CD14-positive monocyte (primary cell): ENCODE data around the gene GALNTL6. TPM values are rescaled to one million over a fixed set of nuclear protein-coding genes. Genes with fewer than 3 reads are reported as not detected.

Source experiments
- DNase-seq, 3 donors: peaks; one replicate each; pipeline ENCODE4 v3.0.0-alpha.2; 2011 to 2022
- H2AFZ ChIP-seq: 2 replicates; pipeline ENCODE4 v1.6.0; 2012; ENCODE audit warnings: mild to moderate bottlenecking, low read depth, low read length, inconsistent platforms; ENCODE audit not compliant: insufficient read depth, poor library complexity, severe bottlenecking
- H3K27ac ChIP-seq, 2 donors: 1 replicate in 1 of 2; 2 replicates in 1 of 2; pipeline ENCODE4 v1.5.1; 2012 to 2013; ENCODE audit warnings: low read length in 2 of 2, control low read depth in 1 of 2, inconsistent platforms in 1 of 2, low read depth in 1 of 2, mild to moderate bottlenecking in 1 of 2
- H3K27me3 ChIP-seq, 2 donors: one replicate each; pipeline versions ENCODE4 v1.6.0 to v1.6.1; 2011 to 2013; ENCODE audit warnings: low read length in 2 of 2; ENCODE audit not compliant: control insufficient read depth in 2 of 2, insufficient read depth in 2 of 2
- H3K36me3 ChIP-seq, 2 donors: replicated peaks in 1 of 2; 1 replicate in 1 of 2; 2 replicates in 1 of 2; pipeline versions ENCODE4 v1.5.1 to v1.6.1; 2012 to 2013; ENCODE audit warnings: low read length in 2 of 2, control low read depth in 1 of 2, inconsistent platforms in 1 of 2, mild to moderate bottlenecking in 1 of 2; ENCODE audit not compliant: insufficient read depth in 2 of 2, control insufficient read depth in 1 of 2
- H3K4me1 ChIP-seq, 2 donors: 1 replicate in 1 of 2; 2 replicates in 1 of 2; pipeline versions ENCODE4 v1.5.1 to v1.6.1; 2012 to 2013; ENCODE audit warnings: low read length in 2 of 2, control low read depth in 1 of 2, inconsistent platforms in 1 of 2, mild to moderate bottlenecking in 1 of 2, moderate library complexity in 1 of 2; ENCODE audit not compliant: insufficient read depth in 2 of 2, control insufficient read depth in 1 of 2
- H3K4me2 ChIP-seq: replicated peaks from 2 replicates; pipeline ENCODE3; 2012; ENCODE audit warnings: low read length, moderate library complexity, mild to moderate bottlenecking; ENCODE audit not compliant: poor library complexity, severe bottlenecking; ENCODE audit errors: extremely low read depth
- H3K4me3 ChIP-seq, 3 experiments: fragments of 200-600 bp in 1 of 3; sonication (generic) in 1 of 3; replicated peaks in 1 of 3; 1 replicate in 2 of 3; 2 replicates in 1 of 3; pipeline ENCODE4 v1.5.1; 2011 to 2013; ENCODE audit warnings: low read length in 3 of 3, mild to moderate bottlenecking in 3 of 3, control low read depth in 2 of 3, low read depth in 2 of 3, inconsistent platforms in 1 of 3, moderate library complexity in 1 of 3
- H3K79me2 ChIP-seq: 2 replicates; pipeline ENCODE4 v1.6.0; 2012; ENCODE audit warnings: mild to moderate bottlenecking, control low read depth, inconsistent platforms, low read length, moderate library complexity; ENCODE audit not compliant: insufficient read depth
- H3K9ac ChIP-seq: 2 replicates; pipeline ENCODE4 v1.6.0; 2017; ENCODE audit warnings: low read length, mild to moderate bottlenecking; ENCODE audit not compliant: insufficient read depth, poor library complexity, severe bottlenecking
- H3K9me3 ChIP-seq, 2 donors: replicated peaks in 1 of 2; 1 replicate in 1 of 2; 2 replicates in 1 of 2; pipeline versions ENCODE4 v1.5.1 to v1.6.1; 2012 to 2013; ENCODE audit warnings: low read length in 2 of 2, control low read depth in 1 of 2; ENCODE audit not compliant: control insufficient read depth in 1 of 2, insufficient read depth in 1 of 2
- H4K20me1 ChIP-seq: 2 replicates; pipeline ENCODE4 v1.6.0; 2012; ENCODE audit warnings: mild to moderate bottlenecking, low read length, control low read depth, moderate library complexity; ENCODE audit not compliant: insufficient read depth
- H3K27ac Mint-ChIP-seq, 7 donors: one replicate each; pipeline ENCODE4 v1.8.0; 2020; ENCODE audit warnings: mild to moderate bottlenecking in 7 of 7, mixed read lengths in 7 of 7, moderate library complexity in 6 of 7, inconsistent platforms in 2 of 7
- H3K27me3 Mint-ChIP-seq, 3 donors: one replicate each; pipeline ENCODE4 v1.8.0; 2021 to 2022; ENCODE audit warnings: low read depth in 3 of 3, mild to moderate bottlenecking in 3 of 3, mixed read lengths in 3 of 3, moderate library complexity in 3 of 3, inconsistent platforms in 1 of 3
- H3K36me3 Mint-ChIP-seq, 2 donors: one replicate each; pipeline ENCODE4 v1.8.0; 2020; ENCODE audit warnings: mixed read lengths in 2 of 2, inconsistent platforms in 1 of 2, mild to moderate bottlenecking in 1 of 2
- H3K4me1 Mint-ChIP-seq: one replicate; pipeline ENCODE4 v1.8.0; 2020; ENCODE audit warnings: mild to moderate bottlenecking, mixed read lengths
- H3K4me3 Mint-ChIP-seq, 2 donors: one replicate each; pipeline ENCODE4 v1.8.0; 2020; ENCODE audit warnings: mild to moderate bottlenecking in 2 of 2, mixed read lengths in 2 of 2, moderate library complexity in 1 of 2
- H3K9me3 Mint-ChIP-seq, 7 donors: one replicate each; pipeline ENCODE4 v1.8.0; 2020 to 2022; ENCODE audit warnings: mixed read lengths in 7 of 7, mild to moderate bottlenecking in 6 of 7, moderate library complexity in 6 of 7, inconsistent platforms in 2 of 7
- CTCF ChIP-seq: fragments of 200-600 bp; IDR thresholded peaks from one replicate; pipeline ENCODE4 v1.8.0; 2022; ENCODE audit warnings: antibody characterized with exemption, mild to moderate bottlenecking
- WGBS: methylation state at CpG from one replicate; pipeline ENCODE4 v1.1.5; 2013; ENCODE audit warnings: missing lambda C conversion rate; ENCODE audit not compliant: insufficient coverage; 5-methylcytosine and 5-hydroxymethylcytosine counted together
- intact Hi-C, 2 donors: fragments of 100-400 bp; cut with micrococcal nuclease; formaldehyde crosslinking; loops; one replicate each; pipeline versions ENCODE4 v1.15.0 to v1.15.1; 2023
- polyA plus RNA-seq, 3 donors: library from polyadenylated mRNA; depleted of rRNA in 1 of 3; unstranded in 2 of 3; stranded (reverse) in 1 of 3; fragments of 300-500 nt in 2 of 3; fragments of >200 nt in 1 of 3; fragmentation: Illumina TruSeq in 2 of 3; gene quantifications; 1 replicate in 2 of 3; 2 replicates in 1 of 3; pipeline ENCODE4 v1.2.3, GENCODE V29; 2012 to 2021

The GALNTL6 gene
- polyA plus RNA-seq, 3 donors: 0.05 TPM; not detected in 2

- H3K79me2 ChIP-seq: no peaks in the 10 kb centered on the region
- no peaks in the 10 kb centered on the region for H3K27me3 ChIP-seq
- no peak overlapping the region for H2AFZ ChIP-seq
- no peak overlapping the region for H3K27ac ChIP-seq
- H3K4me3 ChIP-seq: no peak overlapping the region
- no peaks in the 10 kb centered on the region for H3K36me3 ChIP-seq
- no peak for TF ChIP-seq CTCF
- Mint-ChIP-seq H3K4me1 (no peaks in the 10 kb centered on the region), H3K27ac (no peak overlapping the region), H3K9me3 (peaks cover 0 to 4% (median 0%) of the 10 kb centered on the region in 7 donors), H3K36me3 (no peaks in the 10 kb centered on the region), H3K27me3 (peaks cover 0 to 2% (median 0%) of the 10 kb centered on the region in 3 donors), H3K4me3 (no peak overlapping the region)
- no peaks in the 10 kb centered on the region for H4K20me1 ChIP-seq
- WGBS: 93% methylated on average over 11 of the region's 15 CpGs
- H3K9ac ChIP-seq: no peak overlapping the region
- intact Hi-C loops: no loop called here
- H3K4me2 ChIP-seq: no peak overlapping the region
- no peaks in the 10 kb centered on the region for H3K9me3 ChIP-seq
- no peak for DNase-seq
- H3K4me1 ChIP-seq: no peaks in the 10 kb centered on the region
Measured at GRCh38 chr4:172155838-172156345, 342.7 kb downstream of the GALNTL6 start.

- Histone ChIP-seq H3K4me1 (no peaks in the 10 kb centered on the region), H3K27me3 (no peaks in the 10 kb centered on the region), H3K36me3 (no peaks in the 10 kb centered on the region), H4K20me1 (no peaks in the 10 kb centered on the region), H3K27ac (no peak overlapping the region), H3K9me3 (no peaks in the 10 kb centered on the region), H3K79me2 (no peaks in the 10 kb centered on the region), H2AFZ (no peak overlapping the region), H3K9ac (no peak overlapping the region), H3K4me3 (no peak overlapping the region), H3K4me2 (no peak overlapping the region)
- Mint-ChIP-seq H3K36me3 (no peaks in the 10 kb centered on the region), H3K27ac (no peak overlapping the region), H3K4me3 (no peak overlapping the region), H3K4me1 (no peaks in the 10 kb centered on the region), H3K9me3 (peaks cover 0 to 4% (median 0%) of the 10 kb centered on the region in 7 donors), H3K27me3 (peaks cover 0 to 2% (median 0%) of the 10 kb centered on the region in 3 donors)
- DNase-seq: no peak
- no CpG with 5 or more reads among the region's 2 CpGs for WGBS
- intact Hi-C loops: no loop called here
- no peak for TF ChIP-seq CTCF
Measured at GRCh38 chr4:172157946-172158345, 344.7 kb downstream of the GALNTL6 start.
